B cell (primary cell): ENCODE data around the gene GRHPR. TPM values are rescaled to one million over a fixed set of nuclear protein-coding genes. Genes with fewer than 3 reads are reported as not detected.

ENCODE experiments used
- ATAC-seq: fragments of 200-7000 bp; cut with Tn5 transposase; one replicate; pipeline ENCODE4 v1.10.0; 2021; ENCODE audit warnings: low read depth, mild to moderate bottlenecking, moderate number of reproducible peaks, moderate library complexity
- CTCF ChIA-PET: fragments of 350-600 bp; sonication (Branson Sonifier 250); formaldehyde crosslinking; loops from one replicate; lab custom pipeline; 2021; ENCODE audit warnings: antibody characterized with exemption, inconsistent platforms; lab: Charles Lee
- POLR2A ChIA-PET: fragments of 350-600 bp; sonication (Branson Sonifier 250); formaldehyde crosslinking; loops from one replicate; lab custom pipeline; 2021; ENCODE audit warnings: antibody characterized with exemption; lab: Charles Lee
- DNase-seq: peaks from one replicate; pipeline ENCODE4 v3.0.0; 2013
- H2AFZ ChIP-seq: 2 replicates; pipeline ENCODE4 v1.6.1; 2012; ENCODE audit warnings: mild to moderate bottlenecking, low read depth, low read length; ENCODE audit not compliant: insufficient read depth, poor library complexity, severe bottlenecking
- H3K27ac ChIP-seq, 2 donors: 1 replicate in 1 of 2; 2 replicates in 1 of 2; pipeline ENCODE4 v1.5.1; 2012 to 2013; ENCODE audit warnings: low read length in 2 of 2, mild to moderate bottlenecking in 2 of 2, moderate library complexity in 1 of 2
- H3K27me3 ChIP-seq, 4 experiments: fragments of 200-600 bp in 1 of 4; sonication (generic) in 1 of 4; replicated peaks in 1 of 4; 1 replicate in 2 of 4; 2 replicates in 2 of 4; pipeline versions ENCODE4 v1.6.1 to v1.7.0; 2013 to 2016; ENCODE audit warnings: low read length in 3 of 4, mild to moderate bottlenecking in 2 of 4, mixed read lengths in 1 of 4, moderate library complexity in 1 of 4; ENCODE audit not compliant: insufficient read depth in 4 of 4, control insufficient read depth in 3 of 4; ENCODE audit errors: control extremely low read depth in 1 of 4
- H3K36me3 ChIP-seq, 2 experiments: replicated peaks in 1 of 2; 1 replicate in 1 of 2; 2 replicates in 1 of 2; pipeline versions ENCODE4 v1.6.1 to v1.7.1; 2013; ENCODE audit warnings: low read length in 1 of 2; ENCODE audit not compliant: insufficient read depth in 2 of 2, control insufficient read depth in 1 of 2; ENCODE audit errors: control extremely low read depth in 1 of 2, extremely low read depth in 1 of 2
- H3K4me1 ChIP-seq, 2 donors: fragments of 200-600 bp in 1 of 2; sonication (generic) in 1 of 2; 1 replicate in 1 of 2; 2 replicates in 1 of 2; pipeline versions ENCODE4 v1.5.1 to v1.6.1; 2013 to 2017; ENCODE audit warnings: low read length in 2 of 2; ENCODE audit not compliant: control insufficient read depth in 2 of 2, insufficient read depth in 2 of 2
- H3K4me2 ChIP-seq: replicated peaks from 2 replicates; pipeline ENCODE3; 2012; ENCODE audit warnings: mild to moderate bottlenecking, low read depth, low read length; ENCODE audit not compliant: poor library complexity, severe bottlenecking
- H3K4me3 ChIP-seq, 5 experiments: fragments of 200-600 bp in 1 of 5; sonication (generic) in 1 of 5; 1 replicate in 3 of 5; 2 replicates in 2 of 5; pipeline versions ENCODE4 v1.5.1 to v1.7.0; 2011 to 2016; ENCODE audit warnings: low read length in 4 of 5, mild to moderate bottlenecking in 4 of 5, low read depth in 2 of 5, control low read depth in 1 of 5, moderate library complexity in 1 of 5; ENCODE audit not compliant: insufficient read depth in 1 of 5; ENCODE audit errors: control extremely low read depth in 1 of 5, extremely low read depth in 1 of 5
- H3K79me2 ChIP-seq: fragments of 200-600 bp; sonication (generic); one replicate; pipeline ENCODE4 v1.6.0; 2016; ENCODE audit warnings: low read length; ENCODE audit not compliant: control insufficient read depth, insufficient read depth
- H3K9ac ChIP-seq: fragments of 200-600 bp; sonication (generic); 2 replicates; pipeline ENCODE4 v1.6.1; 2017; ENCODE audit warnings: mild to moderate bottlenecking, low read length, moderate library complexity
- H3K9me3 ChIP-seq, 3 donors: one replicate each; pipeline versions ENCODE4 v1.6.1 to v1.7.1; 2013; ENCODE audit warnings: low read length in 2 of 3; ENCODE audit not compliant: control insufficient read depth in 2 of 3, insufficient read depth in 1 of 3; ENCODE audit errors: control extremely low read depth in 1 of 3
- H4K20me1 ChIP-seq: 2 replicates; pipeline ENCODE4 v1.6.0; 2012; ENCODE audit warnings: mild to moderate bottlenecking, low read length; ENCODE audit not compliant: insufficient read depth, control insufficient read depth, poor library complexity, severe bottlenecking
- H3K27ac Mint-ChIP-seq: one replicate; pipeline ENCODE4 v1.8.0; 2021; ENCODE audit warnings: mixed read lengths
- H3K27me3 Mint-ChIP-seq: one replicate; pipeline ENCODE4 v1.8.0; 2021; ENCODE audit warnings: mixed read lengths
- H3K4me1 Mint-ChIP-seq: one replicate; pipeline ENCODE4 v1.8.0; 2021; ENCODE audit warnings: mixed read lengths
- H3K4me3 Mint-ChIP-seq: one replicate; pipeline ENCODE4 v1.8.0; 2021; ENCODE audit warnings: mixed read lengths
- H3K9me3 Mint-ChIP-seq: one replicate; pipeline ENCODE4 v1.8.0; 2022; ENCODE audit warnings: mixed read lengths; ENCODE audit not compliant: insufficient read depth
- CTCF ChIP-seq: fragments of 200-600 bp; IDR thresholded peaks from one replicate; pipeline ENCODE4 v1.8.0; 2022; ENCODE audit warnings: antibody characterized with exemption, mild to moderate bottlenecking
- EZH2 ChIP-seq: IDR thresholded peaks from 2 replicates; pipeline ENCODE4 v1.6.1; 2012; ENCODE audit warnings: borderline replicate concordance, low read depth, mild to moderate bottlenecking, moderate library complexity, low read length; ENCODE audit not compliant: insufficient read depth, poor library complexity, severe bottlenecking
- WGBS: methylation state at CpG from one replicate; pipeline ENCODE4 v1.1.5; 2013; ENCODE audit warnings: missing lambda C conversion rate; ENCODE audit not compliant: insufficient coverage; 5-methylcytosine and 5-hydroxymethylcytosine counted together
- intact Hi-C: fragments of 100-400 bp; cut with micrococcal nuclease; formaldehyde crosslinking; loops from one replicate; pipeline ENCODE4 v1.10.0; 2022
- polyA plus RNA-seq: library from polyadenylated mRNA; depleted of rRNA; stranded (reverse); fragments of >200 nt; gene quantifications from 2 replicates; pipeline ENCODE4 v1.2.3, GENCODE V29; 2012
- total RNA-seq, 2 donors: library from RNA; stranded (reverse); fragments of 120-200 nt in 1 of 2; gene quantifications; 1 replicate in 1 of 2; 2 replicates in 1 of 2; pipeline versions ENCODE4 v1.2.3 to v1.2.4, GENCODE V29; 2013 to 2022

Gene GRHPR
- total and polyA plus RNA-seq, 2 donors (not counting 1 experiment from before 2014, with no cell fraction given) = 121 to 138 TPM

- Histone ChIP-seq H3K27ac (no peak overlapping the region), H3K4me3 (no peak overlapping the region), H3K79me2 (peaks cover 66% of the 10 kb centered on the region), H4K20me1 (peaks cover 38% of the 10 kb centered on the region), H3K4me1 (no peaks in the 10 kb centered on the region), H3K27me3 (no peaks in the 10 kb centered on the region), H3K4me2 (no peak overlapping the region), H3K9me3 (no peaks in the 10 kb centered on the region), H2AFZ (no peak overlapping the region), H3K9ac (no peak overlapping the region), H3K36me3 (peaks cover 4 to 22% of the 10 kb centered on the region in 2 experiments)
- Mint-ChIP-seq H3K4me1 (peaks cover 10% of the 10 kb centered on the region), H3K4me3 (no peak overlapping the region), H3K27me3 (no peaks in the 10 kb centered on the region), H3K9me3 (no peaks in the 10 kb centered on the region), H3K27ac (no peak overlapping the region)
- ChIA-PET CTCF (no interaction called here), POLR2A (interaction anchor here (1.1 kb wide), 1 partner anchor 19 kb away, joined by 4 read pairs; the partner anchor contains the start of gene ZBTB5)
- DNase-seq (no peak), ATAC-seq (no peak)
- no peak for TF ChIP-seq EZH2
- TF ChIP-seq CTCF = no peak
- intact Hi-C loops = no loop called here
- WGBS = 93% methylated on average over 3 of the region's 4 CpGs
Measured at GRCh38 chr9:37446401-37446800, 23.9 kb downstream of the GRHPR start.

- CTCF ChIA-PET = no interaction called here
- H3K27ac ChIP-seq = no peak overlapping the region
- no peak overlapping the region for H3K4me3 Mint-ChIP-seq
Measured at GRCh38 chr9:37447111-37447510, 24.6 kb downstream of the GRHPR start.

More at GRCh38 chr9:37447111-37447510, 24.6 kb downstream of the GRHPR start:
- DNase-seq (no peak), ATAC-seq (no peak)
- Histone ChIP-seq H2AFZ (no peak overlapping the region), H3K9ac (no peak overlapping the region), H3K9me3 (no peaks in the 10 kb centered on the region), H3K4me1 (no peaks in the 10 kb centered on the region), H3K79me2 (peaks cover 73% of the 10 kb centered on the region), H3K36me3 (peaks cover 4 to 15% of the 10 kb centered on the region in 2 experiments), H3K4me3 (no peak overlapping the region), H3K4me2 (no peak overlapping the region), H3K27me3 (no peaks in the 10 kb centered on the region), H4K20me1 (peaks cover 38% of the 10 kb centered on the region)
- POLR2A ChIA-PET = no interaction called here
- H3K27me3 Mint-ChIP-seq = no peaks in the 10 kb centered on the region
- H3K4me1 Mint-ChIP-seq = peaks cover 16% of the 10 kb centered on the region
- H3K27ac Mint-ChIP-seq = no peak overlapping the region
- TF ChIP-seq EZH2 = no peak
- TF ChIP-seq CTCF = no peak
- no peaks in the 10 kb centered on the region for H3K9me3 Mint-ChIP-seq
- intact Hi-C loops = no loop called here
